Spleen (tissue), 11 donors: ENCODE results near the gene MCUB. TPM values are rescaled to one million over a fixed set of nuclear protein-coding genes. Genes with fewer than 3 reads are reported as not detected.
"Not testable (repeated sequence)": the region's sequence is repeated elsewhere in the genome, so short reads cannot be mapped to it uniquely, and the experiment has no call there.

Experiments used
- DNase-seq: peaks from one replicate; pipeline ENCODE4 v3.0.0-alpha.2; 2020
- H3K27ac ChIP-seq, 8 donors: fragments of 200-600 bp; sonication (generic) in 7 of 8; 1 replicate in 4 of 8; 2 replicates in 4 of 8; pipeline versions ENCODE4 v1.5.0 to v1.8.0; 2016 to 2021; ENCODE audit warnings: inconsistent platforms in 4 of 8, mild to moderate bottlenecking in 4 of 8, moderate library complexity in 1 of 8
- H3K27me3 ChIP-seq, 7 donors: fragments of 200-600 bp; sonication (generic) in 6 of 7; replicated peaks in 1 of 7; 1 replicate in 4 of 7; 2 replicates in 3 of 7; pipeline versions ENCODE4 v1.5.0 to v1.8.0; 2016 to 2021; ENCODE audit warnings: inconsistent platforms in 3 of 7, mild to moderate bottlenecking in 1 of 7
- H3K36me3 ChIP-seq, 6 donors: fragments of 200-600 bp; sonication (generic) in 5 of 6; 1 replicate in 4 of 6; 2 replicates in 2 of 6; pipeline versions ENCODE4 v1.5.0 to v1.8.0; 2016 to 2021; ENCODE audit warnings: inconsistent platforms in 2 of 6
- H3K4me1 ChIP-seq, 6 donors: fragments of 200-600 bp; sonication (generic) in 5 of 6; 1 replicate in 3 of 6; 2 replicates in 3 of 6; pipeline versions ENCODE4 v1.5.0 to v1.8.0; 2016 to 2021; ENCODE audit warnings: inconsistent platforms in 3 of 6
- H3K4me3 ChIP-seq, 8 donors: fragments of 200-600 bp; sonication (generic) in 7 of 8; 1 replicate in 4 of 8; 2 replicates in 4 of 8; pipeline versions ENCODE4 v1.5.0 to v1.8.0; 2016 to 2021; ENCODE audit warnings: inconsistent platforms in 4 of 8, mild to moderate bottlenecking in 4 of 8, moderate library complexity in 2 of 8
- H3K9me3 ChIP-seq, 8 donors: fragments of 200-600 bp; sonication (generic) in 7 of 8; 1 replicate in 4 of 8; 2 replicates in 4 of 8; pipeline versions ENCODE4 v1.5.0 to v1.8.0; 2016 to 2021; ENCODE audit warnings: inconsistent platforms in 4 of 8
- CTCF ChIP-seq, 11 experiments: fragments of 200-600 bp in 7 of 11; fragments of 450-650 bp in 4 of 11; sonication (generic) in 4 of 11; IDR thresholded peaks in 8 of 11; conservative IDR thresholded peaks in 3 of 11; 1 replicate in 7 of 11; 2 replicates in 4 of 11; pipeline versions ENCODE4 v1.4.0 to v1.8.0; 2016 to 2021; ENCODE audit warnings: antibody characterized with exemption in 11 of 11, inconsistent platforms in 4 of 11, mild to moderate bottlenecking in 1 of 11
- POLR2A ChIP-seq, 3 donors: fragments of 450-650 bp; IDR thresholded peaks; one replicate each; pipeline ENCODE4 v1.5.1; 2017; ENCODE audit warnings: antibody characterized with exemption in 3 of 3, mild to moderate bottlenecking in 1 of 3
- POLR2AphosphoS5 ChIP-seq, 3 donors: sonication (generic); formaldehyde crosslinking; IDR thresholded peaks; one replicate each; pipeline ENCODE4 v1.5.1; 2017; ENCODE audit warnings: antibody characterized with exemption in 3 of 3
- WGBS, 5 donors: extraction: QIAGEN DNeasy Blood & Tissue Kit in 3 of 5; methylation state at CpG; one replicate each; pipeline versions ENCODE4 v1.1.5 to v1.1.7; 2013 to 2018; 5-methylcytosine and 5-hydroxymethylcytosine counted together
- intact Hi-C: fragments of 100-400 bp; cut with DNase I; formaldehyde crosslinking; loops from one replicate; pipeline ENCODE4 v1.15.0; 2023; ENCODE audit warnings: low total_unique reads
- polyA plus RNA-seq, 3 donors: library from polyadenylated mRNA; stranded (reverse); fragments of 200-250 nt; gene quantifications; one replicate each; pipeline ENCODE4 v1.2.1, GENCODE V29; 2013
- total RNA-seq, 7 donors: library from RNA; depleted of rRNA in 3 of 7; stranded (reverse); fragments of >200 nt in 3 of 7; fragmentation: NEBNext Ultra II Directional in 4 of 7; extraction: Animal tissue kit (Norgen Biotek cat#: 25700) in 4 of 7; gene quantifications; one replicate each; pipeline versions ENCODE4 v1.1.0 to v1.2.1, GENCODE V29; 2016 to 2021
- donor health status: healthy with polysubstance abuse.
- donor health status: DM: no; HTN: no; CAD: no; lungs with moderate emphysema.
- donor health status: DM: no; HTN: no; CAD: no.
- donor health status: Bipolar disorder and iron deficiency.
- donor health status: healthy.
- donor health status: DM: no; HTN: no; CAD: no.
- donor health status: DM: yes; HTN: yes; CAD: no.

MCUB gene
- total and polyA plus RNA-seq, 10 donors = 17.0 to 65.5 (median 29.1) TPM

DNA sequence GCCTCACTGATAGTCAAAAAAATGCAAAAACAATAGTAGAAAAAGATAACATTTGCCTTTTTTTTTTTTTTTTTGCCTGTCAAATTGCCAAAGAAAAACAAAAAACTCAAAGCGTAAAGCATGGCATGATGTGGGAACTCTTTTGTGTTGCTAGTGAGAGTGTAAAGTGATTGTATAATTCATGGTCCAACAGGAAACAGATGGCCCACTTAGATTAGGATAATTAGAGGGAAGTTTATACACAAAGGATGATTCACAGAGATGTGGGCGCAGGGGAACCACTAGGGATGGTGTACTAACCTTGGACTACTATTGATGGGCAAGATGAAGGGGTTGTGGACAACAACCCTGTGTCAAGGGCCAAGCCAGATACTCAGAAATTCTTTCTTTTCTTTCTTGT, 16.4 kb downstream of the MCUB start:
- 41 to 78% (median 58%) methylated on average over 2 of the region's 2 CpGs for WGBS, 5 donors
- TF ChIP-seq POLR2A (IDR thresholded peaks at IDR 0.05) (no peak), POLR2AphosphoS5 (IDR thresholded peaks at IDR 0.05) (peak in 1 of 3 donors; percentile 77), CTCF (IDR thresholded peaks at IDR 0.05 in 8 of 11, conservative IDR thresholded peaks at IDR 0.05 in 3 of 11) (peak in 1 of 11 experiments; percentile 4)

GRCh38 chr4:109578846-109579245, 18.8 kb downstream of the MCUB start:
- Histone ChIP-seq H3K4me1 (peaks cover 10 to 44% (median 17%) of the 10 kb centered on the region in 6 donors), H3K27me3 (no peaks in the 10 kb centered on the region), H3K36me3 (peaks cover 0 to 7% (median 0%) of the 10 kb centered on the region in 6 donors), H3K4me3 (no peak overlapping the region), H3K27ac (no peak overlapping the region), H3K9me3 (peaks cover 0 to 19% (median 12%) of the 10 kb centered on the region in 8 donors)
- WGBS, 5 donors = 74 to 86% (median 83%) methylated on average over 3 of the region's 3 CpGs
- DNase-seq = no peak
- TF ChIP-seq CTCF (IDR thresholded peaks at IDR 0.05 in 8 of 11, conservative IDR thresholded peaks at IDR 0.05 in 3 of 11) (no peak), POLR2A (IDR thresholded peaks at IDR 0.05) (no peak), POLR2AphosphoS5 (IDR thresholded peaks at IDR 0.05) (no peak)
- intact Hi-C loops = no loop called here

More for the DNA sequence above, 16.4 kb downstream of the MCUB start:
- intact Hi-C loops = no loop called here
- Histone ChIP-seq H3K4me3 (no peak overlapping the region), H3K4me1 (peaks cover 10 to 37% (median 17%) of the 10 kb centered on the region in 6 donors), H3K27me3 (no peaks in the 10 kb centered on the region), H3K36me3 (peaks cover 0 to 7% (median 0%) of the 10 kb centered on the region in 6 donors), H3K9me3 (peaks cover 0 to 13% (median 6%) of the 10 kb centered on the region in 8 donors), H3K27ac (peak overlapping the region in 4 of 8 donors; percentile 17 to 53 (median 44))
- no peak for DNase-seq

DNA sequence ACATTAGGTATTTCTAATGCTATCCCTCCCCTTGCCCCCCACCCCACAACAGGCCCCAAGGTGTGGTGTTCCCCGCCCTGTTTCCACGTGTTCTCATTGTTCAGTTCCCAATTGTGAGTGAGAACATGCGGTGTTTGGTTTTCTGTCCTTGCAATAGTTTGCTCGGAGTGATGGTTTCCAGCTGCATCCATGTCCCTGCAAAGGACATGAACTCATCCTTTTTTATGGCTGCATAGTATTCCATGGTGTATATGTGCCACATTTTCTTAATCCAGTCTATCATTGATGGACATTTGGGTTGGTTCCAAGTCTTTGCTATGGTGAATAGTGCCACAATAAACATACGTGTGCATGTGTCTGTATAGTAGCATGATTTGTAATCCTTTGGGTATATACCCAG, 20.0 kb downstream of the MCUB start:
- H3K27me3 ChIP-seq, intact Hi-C loops, DNase-seq, H3K27ac ChIP-seq, H3K4me3 ChIP-seq, H3K36me3 ChIP-seq: not testable (repeated sequence)
- H3K9me3 ChIP-seq = peaks cover 0 to 19% (median 12%) of the 10 kb centered on the region in 8 donors
- 96 to 98% (median 96%) methylated on average over 5 of the region's 5 CpGs for WGBS, 5 donors
- peaks cover 5 to 33% (median 6%) of the 10 kb centered on the region in 6 donors for H3K4me1 ChIP-seq

DNA sequence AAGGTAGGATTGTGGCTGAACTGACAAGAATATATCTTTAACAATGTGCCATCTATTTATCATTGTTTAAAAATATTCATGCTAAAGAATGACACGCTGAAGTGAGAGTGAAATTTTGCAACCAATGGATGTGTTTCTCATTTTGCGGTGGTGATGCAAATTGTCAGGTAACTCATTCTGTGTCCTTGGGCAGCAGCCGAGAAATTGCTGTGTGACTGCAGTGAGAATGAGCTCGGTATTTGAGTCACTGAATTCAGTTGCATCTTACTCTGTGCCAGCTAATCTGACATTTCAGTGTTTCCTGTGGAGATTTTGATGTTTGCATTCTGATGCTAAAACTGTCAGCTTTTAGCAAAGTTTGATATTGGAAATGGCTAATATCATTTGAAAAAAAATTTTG, 28.1 kb downstream of the MCUB start:
- no peak overlapping the region for H3K27ac ChIP-seq
- intact Hi-C loops = no loop called here
- peaks cover 0 to 7% (median 3%) of the 10 kb centered on the region in 8 donors for H3K9me3 ChIP-seq
- H3K36me3 ChIP-seq = no peaks in the 10 kb centered on the region
- 52 to 57% (median 56%) methylated on average over 4 of the region's 4 CpGs for WGBS, 5 donors
- no peak for TF ChIP-seq POLR2A (IDR thresholded peaks at IDR 0.05)
- TF ChIP-seq POLR2AphosphoS5 (IDR thresholded peaks at IDR 0.05) = no peak
- no peak for TF ChIP-seq CTCF (IDR thresholded peaks at IDR 0.05 in 8 of 11, conservative IDR thresholded peaks at IDR 0.05 in 3 of 11)
- H3K27me3 ChIP-seq = no peaks in the 10 kb centered on the region
- H3K4me1 ChIP-seq = peaks cover 0 to 48% (median 19%) of the 10 kb centered on the region in 6 donors
- no peak overlapping the region for H3K4me3 ChIP-seq
- DNase-seq = no peak
